GM23338 (cell line): ENCODE data around the gene CA7. TPM values are rescaled to one million over a fixed set of nuclear protein-coding genes. Genes with fewer than 3 reads are reported as not detected.

Experiments used
- ATAC-seq: fragments of 200-7000 bp; cut with Tn5 transposase; 3 replicates; pipeline ENCODE4 v1.9.1; 2020
- DNase-seq: peaks from one replicate; pipeline ENCODE4 v3.0.0-alpha.2; 2015; ENCODE audit warnings: low spot score
- H2AFZ ChIP-seq: fragments of 200-600 bp; sonication (generic); 2 replicates; pipeline ENCODE4 v1.8.0; 2016; ENCODE audit warnings: antibody characterized with exemption, mild to moderate bottlenecking, moderate library complexity
- H3F3A ChIP-seq: fragments of 200-600 bp; sonication (generic); replicated peaks from 2 replicates; pipeline ENCODE4 v1.8.0; 2017; ENCODE audit warnings: antibody characterized with exemption, mixed run types, low read depth
- H3K27ac ChIP-seq: fragments of 200-600 bp; sonication (generic); 2 replicates; pipeline ENCODE4 v1.6.1; 2016; ENCODE audit warnings: low read depth
- H3K27me3 ChIP-seq: fragments of 200-600 bp; sonication (generic); 2 replicates; pipeline ENCODE4 v1.8.0; 2016; ENCODE audit warnings: mild to moderate bottlenecking, mixed run types, moderate library complexity; ENCODE audit not compliant: insufficient read depth
- H3K36me3 ChIP-seq: fragments of 200-600 bp; sonication (generic); 2 replicates; pipeline ENCODE4 v1.8.0; 2016; ENCODE audit warnings: mild to moderate bottlenecking; ENCODE audit not compliant: insufficient read depth
- H3K4me1 ChIP-seq: fragments of 200-600 bp; sonication (generic); 2 replicates; pipeline ENCODE4 v1.8.0; 2016; ENCODE audit warnings: mild to moderate bottlenecking, moderate library complexity; ENCODE audit not compliant: insufficient read depth
- H3K4me2 ChIP-seq: fragments of 200-600 bp; sonication (generic); 2 replicates; pipeline ENCODE4 v1.7.1; 2017; ENCODE audit warnings: mixed run types
- H3K4me3 ChIP-seq: fragments of 200-600 bp; sonication (generic); 2 replicates; pipeline ENCODE4 v1.6.1; 2016; ENCODE audit warnings: mixed run types
- H3K79me2 ChIP-seq: fragments of 200-600 bp; sonication (generic); replicated peaks from 2 replicates; pipeline ENCODE4 v1.8.0; 2017; ENCODE audit warnings: mild to moderate bottlenecking; ENCODE audit not compliant: insufficient read depth
- H3K9me2 ChIP-seq: fragments of 200-600 bp; sonication (generic); 2 replicates; pipeline ENCODE4 v1.8.0; 2017; ENCODE audit not compliant: insufficient read depth
- H4K20me1 ChIP-seq: fragments of 200-600 bp; sonication (generic); replicated peaks from 2 replicates; pipeline ENCODE4 v1.8.0; 2017; ENCODE audit warnings: mild to moderate bottlenecking; ENCODE audit not compliant: insufficient read depth
- H3K27ac Mint-ChIP-seq: 2 replicates; pipeline ENCODE4 v1.8.0; 2020; ENCODE audit warnings: inconsistent platforms, mild to moderate bottlenecking, moderate library complexity, mixed read lengths
- H3K27me3 Mint-ChIP-seq: 3 replicates; pipeline ENCODE4 v1.8.0; 2022; ENCODE audit warnings: low read depth, mild to moderate bottlenecking, moderate library complexity, mixed read lengths, inconsistent platforms; ENCODE audit not compliant: insufficient read depth, poor library complexity
- H3K36me3 Mint-ChIP-seq: 3 replicates; pipeline ENCODE4 v1.8.0; 2021; ENCODE audit warnings: low read depth, mild to moderate bottlenecking, inconsistent platforms, moderate library complexity, mixed read lengths
- H3K4me1 Mint-ChIP-seq: 3 replicates; pipeline ENCODE4 v1.8.0; 2020; ENCODE audit warnings: mild to moderate bottlenecking, inconsistent platforms, mixed read lengths
- H3K4me3 Mint-ChIP-seq: 3 replicates; pipeline ENCODE4 v1.8.0; 2021; ENCODE audit warnings: moderate library complexity, mild to moderate bottlenecking, inconsistent platforms, mixed read lengths
- H3K9me3 Mint-ChIP-seq: 3 replicates; pipeline ENCODE4 v1.8.0; 2020; ENCODE audit warnings: moderate library complexity, mild to moderate bottlenecking, inconsistent platforms, mixed read lengths
- CREB1 ChIP-seq: fragments of 250-450 bp; sonication (Bioruptor Pico); IDR thresholded peaks from 2 replicates; pipeline ENCODE4 v1.5.0; 2020; ENCODE audit warnings: low read depth, mild to moderate bottlenecking, moderate library complexity
- CTCF ChIP-seq, 2 experiments: fragments of 200-600 bp in 1 of 2; sonication (generic) in 1 of 2; conservative IDR thresholded peaks; 2 replicates each; pipeline versions ENCODE4 v1.5.1 to v1.6.1; 2016 to 2017; ENCODE audit warnings: antibody characterized with exemption in 2 of 2, low read depth in 2 of 2, mild to moderate bottlenecking in 2 of 2, moderate library complexity in 1 of 2
- ETS1 ChIP-seq: IDR thresholded peaks from 2 replicates; pipeline ENCODE4 v1.6.1; 2016; ENCODE audit warnings: antibody characterized with exemption
- EZH2 ChIP-seq: fragments of 200-600 bp; sonication (generic); IDR thresholded peaks from one replicate; pipeline ENCODE4 v1.8.0; 2017; ENCODE audit warnings: antibody characterized with exemption, mild to moderate bottlenecking, low read depth; ENCODE audit not compliant: unreplicated experiment
- EZH2phosphoT487 ChIP-seq: fragments of 200-600 bp; sonication (generic); IDR thresholded peaks from one replicate; pipeline ENCODE4 v1.8.1; 2018; ENCODE audit warnings: antibody characterized with exemption; ENCODE audit not compliant: unreplicated experiment
- JUNB ChIP-seq: IDR thresholded peaks from one replicate; pipeline ENCODE4 v1.6.1; 2016; ENCODE audit warnings: antibody characterized with exemption; ENCODE audit not compliant: unreplicated experiment
- NANOG ChIP-seq: IDR thresholded peaks from 2 replicates; pipeline ENCODE4 v1.6.1; 2016; ENCODE audit warnings: antibody characterized with exemption, borderline replicate concordance
- POLR2AphosphoS5 ChIP-seq: IDR thresholded peaks from 2 replicates; pipeline ENCODE4 v1.6.1; 2016; ENCODE audit warnings: antibody characterized with exemption, low read depth
- REST ChIP-seq: IDR thresholded peaks from one replicate; pipeline ENCODE4 v1.6.1; 2018; ENCODE audit warnings: antibody characterized with exemption; ENCODE audit not compliant: unreplicated experiment
- STAT1 ChIP-seq: IDR thresholded peaks from one replicate; pipeline ENCODE4 v1.6.1; 2016; ENCODE audit warnings: antibody characterized with exemption; ENCODE audit not compliant: unreplicated experiment
- ZNF114 ChIP-seq: fragments of 250-450 bp; sonication (Bioruptor Pico); IDR thresholded peaks from 2 replicates; pipeline ENCODE4 v1.5.0; 2020; ENCODE audit warnings: mild to moderate bottlenecking, moderate library complexity
- ZNF331 ChIP-seq: fragments of 250-450 bp; sonication (Bioruptor Pico); IDR thresholded peaks from 2 replicates; pipeline ENCODE4 v1.5.0; 2020; ENCODE audit warnings: low read depth, mild to moderate bottlenecking, moderate library complexity
- ZNF462 ChIP-seq: fragments of 250-450 bp; sonication (Bioruptor Pico); IDR thresholded peaks from 2 replicates; pipeline ENCODE4 v1.5.0; 2020; ENCODE audit warnings: mild to moderate bottlenecking, moderate library complexity
- polyA plus RNA-seq: library from polyadenylated mRNA; unstranded; fragments of >200 nt; fragmentation: Nextera tagmentation; extraction: Ambion mirVana; gene quantifications from 2 replicates; pipeline ENCODE4 v1.2.1, GENCODE V29; 2016
- total RNA-seq: library from RNA; depleted of rRNA; stranded (reverse); fragments of >200 nt; shearing (Covaris generic); gene quantifications from 2 replicates; pipeline ENCODE4 v1.2.3, GENCODE V29; 2014

The CA7 gene
- total and polyA plus RNA-seq, 2 experiments from 2014 or later: 2.1 to 2.8 TPM

- Histone ChIP-seq H3K4me3 (peak within 1 kb of the TSS; percentile 86), H4K20me1 (peaks cover 15% of the 10 kb centered on the region; the same call in 1 of the 2 replicates), H3K4me1 (peaks cover 8% of the 10 kb centered on the region; the same call in 1 of the 2 replicates), H3K9me2 (no peaks in the 10 kb centered on the region), H3K27me3 (no peaks in the 10 kb centered on the region), H3K4me2 (peak within 1 kb of the TSS; percentile 88), H3F3A (no peaks in the 10 kb centered on the region; the same call in 1 of the 2 replicates), H3K36me3 (peaks cover 11% of the 10 kb centered on the region; the same call in 1 of the 2 replicates), H2AFZ (peak within 1 kb of the TSS; percentile 99), H3K79me2 (peaks cover 47% of the 10 kb centered on the region), H3K27ac (0 out of 2 replicates have a peak within 1 kb of the TSS, but pooled peaks have one; percentile 39)
- ATAC-seq (peak; percentile 96), DNase-seq (peak; percentile 92)
- Mint-ChIP-seq H3K36me3 (peaks cover 22% of the 10 kb centered on the region), H3K4me1 (peaks cover 14% of the 10 kb centered on the region; the same call in 2 of the 3 replicates), H3K27ac (no peak within 1 kb of the TSS), H3K4me3 (peak within 1 kb of the TSS; percentile 70), H3K27me3 (peaks cover 6% of the 10 kb centered on the region), H3K9me3 (no peaks in the 10 kb centered on the region)
- TF ChIP-seq STAT1: no peak
- peak; percentile 97 for TF ChIP-seq POLR2AphosphoS5
- TF ChIP-seq REST: no peak
- no peak for TF ChIP-seq ZNF114 (CRISPR knock-in tag)
- TF ChIP-seq CTCF (conservative IDR thresholded peaks at IDR 0.05; ENCODE audit: low read depth in 2 of 2): peak; percentile 73 to 99
- TF ChIP-seq ETS1: no peak
- no peak for TF ChIP-seq ZNF462 (CRISPR knock-in tag)
- TF ChIP-seq CREB1 (CRISPR knock-in tag): peak; percentile 75
- TF ChIP-seq EZH2phosphoT487: no peak
- TF ChIP-seq NANOG: no peak
- no peak for TF ChIP-seq ZNF331 (CRISPR knock-in tag)
- TF ChIP-seq EZH2: no peak
- no peak for TF ChIP-seq JUNB
These were observed 13.5 kb upstream of the CA7 start, which contains the start of gene NAE1 for GRCh38 chr16:66830422-66831404. Gene NAE1, minus strand, starts transcription at chr16:66830976. Its CDS starts 77 bp downstream, at chr16:66830899.
